Tibial artery (tissue), 4 donors: Measurements from ENCODE around the gene POLR2I.

ENCODE experiments used
- DNase-seq, 2 donors: peaks; one replicate each; pipeline ENCODE4 v3.0.0-alpha.2; 2019
- H3K27ac ChIP-seq, 2 donors: fragments of 200-600 bp; sonication (generic) in 1 of 2; 1 replicate in 1 of 2; 2 replicates in 1 of 2; pipeline ENCODE4 v1.5.1; 2018 to 2019; ENCODE audit warnings: mild to moderate bottlenecking in 1 of 2
- H3K27me3 ChIP-seq, 2 donors: fragments of 200-600 bp; sonication (generic) in 1 of 2; one replicate each; pipeline versions ENCODE4 v1.5.1 to v1.6.0; 2016 to 2019
- H3K36me3 ChIP-seq, 3 donors: fragments of 200-600 bp; sonication (generic) in 2 of 3; one replicate each; pipeline ENCODE4 v1.5.1; 2016 to 2019; ENCODE audit warnings: mild to moderate bottlenecking in 2 of 3
- H3K4me1 ChIP-seq, 4 donors: fragments of 200-600 bp; sonication (generic) in 2 of 4; 1 replicate in 3 of 4; 2 replicates in 1 of 4; pipeline ENCODE4 v1.5.1; 2016 to 2019
- H3K4me3 ChIP-seq, 2 donors: fragments of 200-600 bp; sonication (generic) in 1 of 2; 1 replicate in 1 of 2; 2 replicates in 1 of 2; pipeline ENCODE4 v1.5.1; 2018 to 2019; ENCODE audit warnings: mild to moderate bottlenecking in 2 of 2
- H3K9me3 ChIP-seq, 3 donors: fragments of 200-600 bp; sonication (generic) in 1 of 3; one replicate each; pipeline ENCODE4 v1.5.1; 2016 to 2019
- CTCF ChIP-seq, 2 experiments: fragments of 200-600 bp in 1 of 2; fragments of 450-650 bp in 1 of 2; IDR thresholded peaks; one replicate each; pipeline ENCODE4 v1.5.1; 2017 to 2019; ENCODE audit warnings: antibody characterized with exemption in 2 of 2, mild to moderate bottlenecking in 1 of 2, moderate library complexity in 1 of 2
- intact Hi-C: fragments of 100-400 bp; cut with DNase I; formaldehyde crosslinking; loops from one replicate; pipeline ENCODE4 v1.15.0; 2023; ENCODE audit warnings: low total_unique reads

POLR2I gene

GRCh38 chr19:36084231-36085009 lies 30.3 kb downstream of the POLR2I start:
- intact Hi-C loops = no loop called here
- no peak for DNase-seq
- no peaks in the 10 kb centered on the region for H3K9me3 ChIP-seq
- H3K36me3 ChIP-seq = no peaks in the 10 kb centered on the region
- no peaks in the 10 kb centered on the region for H3K4me1 ChIP-seq
- H3K4me3 ChIP-seq = no peak overlapping the region
- H3K27me3 ChIP-seq = no peaks in the 10 kb centered on the region
- H3K27ac ChIP-seq = no peak overlapping the region
- no peak for TF ChIP-seq CTCF (IDR thresholded peaks at IDR 0.05)

DNA sequence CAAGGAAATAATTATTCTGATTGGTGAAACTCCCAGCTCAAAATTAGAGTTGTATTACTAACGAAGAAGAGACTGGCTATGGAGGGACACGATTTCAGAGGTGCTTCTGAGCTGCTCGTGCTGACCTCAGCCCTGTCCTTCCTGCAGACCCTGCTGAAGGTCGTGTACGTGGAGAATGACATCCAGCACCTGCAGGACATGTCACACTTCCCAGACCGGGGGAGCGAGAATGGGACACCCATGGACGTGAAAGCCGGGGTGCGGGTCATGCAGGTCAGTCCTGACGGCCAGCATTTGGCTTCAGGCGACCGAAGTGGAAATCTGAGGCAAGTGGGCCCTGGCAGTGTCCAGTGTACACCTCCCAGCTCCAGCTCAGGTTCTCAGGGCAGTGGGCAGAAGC lies 31.8 kb downstream of the POLR2I start:
- no peak for TF ChIP-seq CTCF (IDR thresholded peaks at IDR 0.05)
- DNase-seq = no peak
- Histone ChIP-seq H3K9me3 (no peaks in the 10 kb centered on the region), H3K4me1 (no peaks in the 10 kb centered on the region), H3K27me3 (no peaks in the 10 kb centered on the region), H3K4me3 (no peak overlapping the region), H3K36me3 (no peaks in the 10 kb centered on the region), H3K27ac (no peak overlapping the region)
- intact Hi-C loops = no loop called here

DNA sequence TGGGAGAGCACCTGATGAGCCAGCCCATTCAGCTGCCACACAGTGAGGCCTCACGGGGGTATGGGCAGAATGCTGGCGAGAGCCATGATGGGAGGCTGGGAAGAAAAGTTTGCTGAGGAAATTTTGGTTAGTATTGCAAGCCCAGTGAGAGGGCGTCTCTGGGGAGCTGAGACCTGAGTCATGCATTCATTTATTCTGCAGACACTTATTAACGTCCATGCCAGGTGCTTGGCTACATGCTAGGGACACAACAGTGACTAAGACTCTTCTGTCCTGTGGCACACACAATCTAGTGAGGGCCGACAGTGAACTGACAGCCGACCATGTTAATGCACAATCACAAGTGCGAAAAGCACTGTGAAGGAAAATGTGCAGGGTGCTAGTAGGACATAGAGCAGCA lies 32.8 kb downstream of the POLR2I start:
- Histone ChIP-seq H3K36me3 (no peaks in the 10 kb centered on the region), H3K9me3 (no peaks in the 10 kb centered on the region), H3K4me3 (no peak overlapping the region), H3K27me3 (no peaks in the 10 kb centered on the region), H3K27ac (no peak overlapping the region), H3K4me1 (no peaks in the 10 kb centered on the region)
- no peak for DNase-seq
- no peak for TF ChIP-seq CTCF (IDR thresholded peaks at IDR 0.05)
- intact Hi-C loops = no loop called here

- TF ChIP-seq CTCF (IDR thresholded peaks at IDR 0.05) = no peak
- no peak overlapping the region for H3K4me3 ChIP-seq
- H3K27ac ChIP-seq = no peak overlapping the region
- intact Hi-C loops = no loop called here
- DNase-seq = no peak
- H3K27me3 ChIP-seq = no peaks in the 10 kb centered on the region
- H3K36me3 ChIP-seq = no peaks in the 10 kb centered on the region
- H3K4me1 ChIP-seq = no peaks in the 10 kb centered on the region
- no peaks in the 10 kb centered on the region for H3K9me3 ChIP-seq
Observed at GRCh38 chr19:36081385-36081784, 33.3 kb downstream of the POLR2I start.

- Histone ChIP-seq H3K9me3 (no peaks in the 10 kb centered on the region), H3K27me3 (no peaks in the 10 kb centered on the region), H3K36me3 (no peaks in the 10 kb centered on the region), H3K4me3 (no peak overlapping the region), H3K27ac (no peak overlapping the region), H3K4me1 (no peaks in the 10 kb centered on the region)
- intact Hi-C loops = no loop called here
- no peak for TF ChIP-seq CTCF (IDR thresholded peaks at IDR 0.05)
- DNase-seq = no peak
Observed at GRCh38 chr19:36079389-36079945, 35.2 kb downstream of the POLR2I start.
